ENCODE results near the gene MFNG.

The MFNG gene

GRCh38 chr22:37509059-37509860, 23.1 kb upstream of the MFNG start:
- DNase-seq (ENCODE audit: low spot score) = no peak
- no peak for TF ChIP-seq CTCF (IDR thresholded peaks at IDR 0.05; ENCODE audit: extremely low read depth, missing control alignments)

GRCh38 chr22:37508431-37508992, 22.3 kb upstream of the MFNG start:
- DNase-seq (ENCODE audit: low spot score) = no peak
- TF ChIP-seq CTCF (IDR thresholded peaks at IDR 0.05; ENCODE audit: extremely low read depth, missing control alignments) = no peak

- TF ChIP-seq CTCF (IDR thresholded peaks at IDR 0.05; ENCODE audit: extremely low read depth, missing control alignments) = no peak
- DNase-seq (ENCODE audit: low spot score) = no peak
Measured at GRCh38 chr22:37507731-37508130, 21.5 kb upstream of the MFNG start.

- no peak for DNase-seq (ENCODE audit: low spot score)
- no peak for TF ChIP-seq CTCF (IDR thresholded peaks at IDR 0.05; ENCODE audit: extremely low read depth, missing control alignments)
Measured at GRCh38 chr22:37505989-37506388, 19.8 kb upstream of the MFNG start.

- DNase-seq (ENCODE audit: low spot score) = no peak
- no peak for TF ChIP-seq CTCF (IDR thresholded peaks at IDR 0.05; ENCODE audit: extremely low read depth, missing control alignments)
Measured at GRCh38 chr22:37505565-37505964, 19.4 kb upstream of the MFNG start.

GRCh38 chr22:37504964-37505363, 18.8 kb upstream of the MFNG start:
- DNase-seq (ENCODE audit: low spot score) = no peak
- TF ChIP-seq CTCF (IDR thresholded peaks at IDR 0.05; ENCODE audit: extremely low read depth, missing control alignments) = no peak

- no peak for DNase-seq (ENCODE audit: low spot score)
- TF ChIP-seq CTCF (IDR thresholded peaks at IDR 0.05; ENCODE audit: extremely low read depth, missing control alignments) = no peak
Measured at GRCh38 chr22:37503850-37504249, 17.7 kb upstream of the MFNG start.
